SHP77 treated with DMSO at 0.1 percent for 48 hours (cell line): ENCODE results near the gene CAP2.
A peak's percentile ranks its signal among the peaks of the same experiment; 100 is the strongest.
"Not testable (repeated sequence)": the region's sequence is repeated elsewhere in the genome, so short reads cannot be mapped to it uniquely, and the experiment has no call there.

ENCODE experiments used
- DNase-seq: peaks from one replicate; lab custom pipeline; 2025; lab: John Stamatoyannopoulos, UW

CAP2 gene

GRCh38 chr6:17397764-17398194 lies 4.4 kb downstream of the CAP2 start:
- DNase-seq: no peak

- DNase-seq: not testable (repeated sequence)
Observed at GRCh38 chr6:17405181-17405943, 12.0 kb downstream of the CAP2 start.

GRCh38 chr6:17405944-17406245 lies 12.5 kb downstream of the CAP2 start:
- no peak for DNase-seq

GRCh38 chr6:17408081-17408480 lies 14.7 kb downstream of the CAP2 start:
- no peak for DNase-seq

- DNase-seq: no peak
Observed at GRCh38 chr6:17410281-17410680, 16.9 kb downstream of the CAP2 start.

GRCh38 chr6:17413313-17413750 lies 19.9 kb downstream of the CAP2 start:
- no peak for DNase-seq

GRCh38 chr6:17414395-17414794 lies 21.0 kb downstream of the CAP2 start:
- not testable (repeated sequence) for DNase-seq

- DNase-seq: no peak
Observed at GRCh38 chr6:17415321-17415720, 21.9 kb downstream of the CAP2 start.

- no peak for DNase-seq
Observed at GRCh38 chr6:17416806-17417205, 23.4 kb downstream of the CAP2 start.

GRCh38 chr6:17417817-17418216 lies 24.4 kb downstream of the CAP2 start:
- DNase-seq: no peak

- no peak for DNase-seq
Observed at GRCh38 chr6:17418281-17419188, 25.1 kb downstream of the CAP2 start.

- no peak for DNase-seq
Observed at GRCh38 chr6:17419189-17419575, 25.8 kb downstream of the CAP2 start.

GRCh38 chr6:17420368-17420767 lies 27.0 kb downstream of the CAP2 start:
- DNase-seq: no peak

- DNase-seq: no peak
Observed at GRCh38 chr6:17421406-17421805, 28.0 kb downstream of the CAP2 start.

- DNase-seq: no peak
Observed at GRCh38 chr6:17423026-17423425, 29.6 kb downstream of the CAP2 start.

GRCh38 chr6:17427062-17427461 lies 33.7 kb downstream of the CAP2 start:
- no peak for DNase-seq

GRCh38 chr6:17427617-17428016 lies 34.2 kb downstream of the CAP2 start:
- DNase-seq: no peak

- DNase-seq: not testable (repeated sequence)
Observed at GRCh38 chr6:17428595-17429120, 35.3 kb downstream of the CAP2 start.

- peak; percentile 64 for DNase-seq
Observed at GRCh38 chr6:17429383-17430061, 36.1 kb downstream of the CAP2 start.

- peak; percentile 35 for DNase-seq
Observed at GRCh38 chr6:17431581-17431980, 38.2 kb downstream of the CAP2 start.

- DNase-seq: no peak
Observed at GRCh38 chr6:17432356-17432755, 39.0 kb downstream of the CAP2 start.

- DNase-seq: no peak
Observed at GRCh38 chr6:17439243-17439993, 46.0 kb downstream of the CAP2 start.
